T-helper 2 cell treated with Interferon-gamma antibody and Interleukin-4, amounts not matched to agents 5 μg/mL and 100 μg/mL, for 36 hours (primary cell): ENCODE data around the gene GPBP1L1.

Source experiments
- DNase-seq: peaks from one replicate; pipeline ENCODE4 v3.0.0; 2021; ENCODE audit warnings: low spot score
- H3K27ac Mint-ChIP-seq: one replicate; pipeline ENCODE4 v1.8.0; 2021; ENCODE audit warnings: mild to moderate bottlenecking, mixed read lengths
- H3K27me3 Mint-ChIP-seq: one replicate; pipeline ENCODE4 v1.8.0; 2021; ENCODE audit warnings: low read depth, mixed read lengths
- H3K36me3 Mint-ChIP-seq: one replicate; pipeline ENCODE4 v1.8.0; 2021; ENCODE audit warnings: low read depth, mixed read lengths
- H3K4me1 Mint-ChIP-seq: one replicate; pipeline ENCODE4 v1.8.0; 2021; ENCODE audit warnings: low read depth, mixed read lengths
- H3K4me3 Mint-ChIP-seq: one replicate; pipeline ENCODE4 v1.8.0; 2022; ENCODE audit warnings: mild to moderate bottlenecking, moderate library complexity, mixed read lengths
- H3K9me3 Mint-ChIP-seq: one replicate; pipeline ENCODE4 v1.8.0; 2021; ENCODE audit warnings: mixed read lengths

Gene GPBP1L1

GRCh38 chr1:45669379-45669778, 17.0 kb downstream of the GPBP1L1 start:
- peaks cover 9% of the 10 kb centered on the region for H3K36me3 Mint-ChIP-seq
- peaks cover 9% of the 10 kb centered on the region for H3K4me1 Mint-ChIP-seq
- no peaks in the 10 kb centered on the region for H3K9me3 Mint-ChIP-seq
- no peaks in the 10 kb centered on the region for H3K27me3 Mint-ChIP-seq
- DNase-seq: no peak
- no peak overlapping the region for H3K27ac Mint-ChIP-seq
- no peak overlapping the region for H3K4me3 Mint-ChIP-seq

- Mint-ChIP-seq H3K36me3 (peaks cover 9% of the 10 kb centered on the region), H3K27ac (no peak overlapping the region), H3K4me1 (peaks cover 9% of the 10 kb centered on the region), H3K4me3 (no peak overlapping the region), H3K27me3 (no peaks in the 10 kb centered on the region), H3K9me3 (no peaks in the 10 kb centered on the region)
- no peak for DNase-seq
These were observed 17.8 kb downstream of the GPBP1L1 start for GRCh38 chr1:45668526-45668925.

GRCh38 chr1:45667321-45668111, 18.8 kb downstream of the GPBP1L1 start:
- H3K27ac Mint-ChIP-seq: no peak overlapping the region
- DNase-seq: no peak
- no peak overlapping the region for H3K4me3 Mint-ChIP-seq
- peaks cover 11% of the 10 kb centered on the region for H3K36me3 Mint-ChIP-seq
- H3K9me3 Mint-ChIP-seq: no peaks in the 10 kb centered on the region
- H3K4me1 Mint-ChIP-seq: peaks cover 5% of the 10 kb centered on the region
- H3K27me3 Mint-ChIP-seq: no peaks in the 10 kb centered on the region

- no peak overlapping the region for H3K27ac Mint-ChIP-seq
- peaks cover 12% of the 10 kb centered on the region for H3K36me3 Mint-ChIP-seq
- no peaks in the 10 kb centered on the region for H3K27me3 Mint-ChIP-seq
- no peaks in the 10 kb centered on the region for H3K9me3 Mint-ChIP-seq
- no peak for DNase-seq
- peaks cover 7% of the 10 kb centered on the region for H3K4me1 Mint-ChIP-seq
- no peak overlapping the region for H3K4me3 Mint-ChIP-seq
These were observed 19.5 kb downstream of the GPBP1L1 start for GRCh38 chr1:45666836-45667235.

GRCh38 chr1:45660336-45660735, 26.0 kb downstream of the GPBP1L1 start:
- no peak overlapping the region for H3K27ac Mint-ChIP-seq
- H3K4me3 Mint-ChIP-seq: no peak overlapping the region
- DNase-seq: no peak
- H3K4me1 Mint-ChIP-seq: peaks cover 2% of the 10 kb centered on the region
- no peaks in the 10 kb centered on the region for H3K9me3 Mint-ChIP-seq
- no peaks in the 10 kb centered on the region for H3K27me3 Mint-ChIP-seq
- peaks cover 48% of the 10 kb centered on the region for H3K36me3 Mint-ChIP-seq

- Mint-ChIP-seq H3K4me1 (peaks cover 5% of the 10 kb centered on the region), H3K9me3 (no peaks in the 10 kb centered on the region), H3K4me3 (no peak overlapping the region), H3K27ac (no peak overlapping the region), H3K36me3 (peaks cover 55% of the 10 kb centered on the region), H3K27me3 (no peaks in the 10 kb centered on the region)
- no peak for DNase-seq
These were observed 27.1 kb downstream of the GPBP1L1 start for GRCh38 chr1:45659222-45659621.

GRCh38 chr1:45658171-45658570, 28.2 kb downstream of the GPBP1L1 start:
- Mint-ChIP-seq H3K4me1 (peaks cover 5% of the 10 kb centered on the region), H3K9me3 (no peaks in the 10 kb centered on the region), H3K27ac (no peak overlapping the region), H3K4me3 (no peak overlapping the region), H3K36me3 (peaks cover 54% of the 10 kb centered on the region), H3K27me3 (no peaks in the 10 kb centered on the region)
- DNase-seq: no peak

- H3K4me1 Mint-ChIP-seq: peaks cover 3% of the 10 kb centered on the region
- H3K27ac Mint-ChIP-seq: no peak overlapping the region
- no peak overlapping the region for H3K4me3 Mint-ChIP-seq
- no peaks in the 10 kb centered on the region for H3K27me3 Mint-ChIP-seq
- no peaks in the 10 kb centered on the region for H3K9me3 Mint-ChIP-seq
- H3K36me3 Mint-ChIP-seq: peaks cover 62% of the 10 kb centered on the region
- no peak for DNase-seq
These were observed 29.6 kb downstream of the GPBP1L1 start for GRCh38 chr1:45656573-45657226.

- no peaks in the 10 kb centered on the region for H3K27me3 Mint-ChIP-seq
- H3K27ac Mint-ChIP-seq: no peak overlapping the region
- peaks cover 3% of the 10 kb centered on the region for H3K4me1 Mint-ChIP-seq
- no peak overlapping the region for H3K4me3 Mint-ChIP-seq
- DNase-seq: peak; percentile 23
- H3K36me3 Mint-ChIP-seq: peaks cover 65% of the 10 kb centered on the region
- H3K9me3 Mint-ChIP-seq: no peaks in the 10 kb centered on the region
These were observed 31.6 kb downstream of the GPBP1L1 start for GRCh38 chr1:45654540-45655280.

- no peak overlapping the region for H3K27ac Mint-ChIP-seq
- no peak for DNase-seq
- peaks cover 30% of the 10 kb centered on the region for H3K36me3 Mint-ChIP-seq
These were observed 38.9 kb downstream of the GPBP1L1 start for GRCh38 chr1:45647248-45648021.

GRCh38 chr1:45644661-45645060, 41.7 kb downstream of the GPBP1L1 start:
- Mint-ChIP-seq H3K4me3 (no peak overlapping the region), H3K4me1 (no peaks in the 10 kb centered on the region), H3K36me3 (peaks cover 26% of the 10 kb centered on the region), H3K9me3 (no peaks in the 10 kb centered on the region), H3K27me3 (no peaks in the 10 kb centered on the region), H3K27ac (no peak overlapping the region)
- DNase-seq: no peak

More at GRCh38 chr1:45647248-45648021, 38.9 kb downstream of the GPBP1L1 start:
- Mint-ChIP-seq H3K27me3 (no peaks in the 10 kb centered on the region), H3K9me3 (no peaks in the 10 kb centered on the region), H3K4me3 (no peak overlapping the region), H3K4me1 (no peaks in the 10 kb centered on the region)

- H3K9me3 Mint-ChIP-seq: no peaks in the 10 kb centered on the region
- H3K27me3 Mint-ChIP-seq: no peaks in the 10 kb centered on the region
- no peak overlapping the region for H3K27ac Mint-ChIP-seq
- no peaks in the 10 kb centered on the region for H3K4me1 Mint-ChIP-seq
- peaks cover 25% of the 10 kb centered on the region for H3K36me3 Mint-ChIP-seq
- no peak for DNase-seq
- H3K4me3 Mint-ChIP-seq: no peak overlapping the region
These were observed 42.4 kb downstream of the GPBP1L1 start for GRCh38 chr1:45643978-45644377.

GRCh38 chr1:45643321-45643720, 43.0 kb downstream of the GPBP1L1 start:
- Mint-ChIP-seq H3K27me3 (no peaks in the 10 kb centered on the region), H3K36me3 (peaks cover 24% of the 10 kb centered on the region), H3K9me3 (no peaks in the 10 kb centered on the region), H3K27ac (no peak overlapping the region), H3K4me3 (no peak overlapping the region), H3K4me1 (no peaks in the 10 kb centered on the region)
- DNase-seq: no peak
